Testis (tissue), 2 donors: ENCODE data around the gene CPNE6.

ENCODE experiments used
- CTCF ChIP-seq, 3 experiments: fragments of 450-650 bp in 2 of 3; fragments of 200-600 bp in 1 of 3; sonication (generic) in 1 of 3; IDR thresholded peaks; one replicate each; pipeline ENCODE4 v1.5.1; 2016 to 2019; ENCODE audit warnings: antibody characterized with exemption in 3 of 3, mild to moderate bottlenecking in 2 of 3, moderate library complexity in 1 of 3
- POLR2A ChIP-seq: fragments of 450-650 bp; IDR thresholded peaks from one replicate; pipeline ENCODE4 v1.6.1; 2017; ENCODE audit warnings: antibody characterized with exemption, mild to moderate bottlenecking, moderate library complexity

GRCh38 chr14:24116128-24116814 is 44.9 kb downstream of the CPNE6 start:
- TF ChIP-seq CTCF (IDR thresholded peaks at IDR 0.05) = no peak
- no peak for TF ChIP-seq POLR2A
